ENCODE results near the gene IFT43.
"Not testable (repeated sequence)": the region's sequence is repeated elsewhere in the genome, so short reads cannot be mapped to it uniquely, and the experiment has no call there.

Gene IFT43

DNA sequence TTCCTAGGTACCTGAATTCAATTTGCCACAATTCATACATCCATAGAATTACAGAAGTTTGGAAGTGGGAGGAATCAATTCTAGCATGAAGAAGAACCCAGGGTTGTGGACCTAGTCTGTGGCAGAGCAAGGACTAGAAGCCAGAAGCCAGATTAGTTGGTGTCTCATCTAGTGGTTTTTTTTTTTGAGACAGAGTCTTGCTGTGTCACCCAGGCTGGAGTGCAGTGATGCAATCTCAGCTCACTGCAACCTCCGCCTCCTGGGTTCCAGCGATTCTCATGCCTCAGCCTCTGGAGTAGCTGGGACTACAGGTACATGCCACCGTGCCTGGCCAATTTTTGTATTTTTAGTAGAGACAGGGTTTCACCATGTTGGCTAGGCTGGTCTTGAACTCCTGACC, 24.1 kb downstream of the IFT43 start:
- not testable (repeated sequence) for H3K4me3 ChIP-seq (ENCODE audit: low read depth, low read length)

- no peak overlapping the region for H3K4me3 ChIP-seq (ENCODE audit: low read depth, low read length)
These were observed 26.4 kb downstream of the IFT43 start for GRCh38 chr14:76011930-76012329.

DNA sequence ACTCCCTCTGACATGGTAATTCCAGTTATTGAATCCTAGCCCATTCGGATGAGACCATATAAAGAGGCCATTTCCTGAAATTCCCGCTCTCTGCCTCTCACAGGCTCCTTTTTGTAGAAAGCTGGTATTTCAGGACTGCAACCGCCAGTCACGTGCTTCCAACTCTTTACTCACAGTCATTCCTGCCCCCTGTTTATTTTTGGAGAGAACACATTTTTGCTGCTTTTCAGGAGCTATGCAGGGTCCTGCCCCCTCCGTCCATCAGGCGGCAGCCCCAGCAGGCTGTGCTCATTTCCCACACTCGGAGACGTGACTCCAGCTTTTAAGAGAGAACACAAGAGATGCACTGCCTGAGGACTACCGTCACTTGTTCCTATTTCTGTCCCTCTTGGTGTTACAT, 26.8 kb downstream of the IFT43 start:
- H3K4me3 ChIP-seq (ENCODE audit: low read depth, low read length): no peak overlapping the region

- H3K4me3 ChIP-seq (ENCODE audit: low read depth, low read length): no peak overlapping the region
These were observed 29.6 kb downstream of the IFT43 start for GRCh38 chr14:76015191-76015590.

DNA sequence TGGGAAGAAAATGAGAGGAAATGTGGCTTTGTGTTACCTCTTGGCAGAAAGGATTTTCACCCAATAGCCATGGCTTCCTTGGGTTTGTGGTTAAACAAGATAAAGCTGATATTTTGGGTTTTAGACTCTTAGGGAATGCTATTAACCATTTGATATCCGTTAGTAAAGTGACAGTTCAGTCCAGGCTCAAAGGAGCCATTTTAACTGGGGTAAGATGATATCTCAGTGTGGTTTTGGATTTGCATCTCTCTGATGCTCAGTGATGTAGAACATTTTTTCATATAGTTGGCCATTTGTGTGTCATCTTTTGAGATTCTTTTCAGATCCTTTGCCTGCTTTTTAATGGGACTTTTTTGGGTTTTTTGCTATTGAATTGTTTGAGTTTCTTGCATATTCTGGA, 30.1 kb downstream of the IFT43 start:
- H3K4me3 ChIP-seq (ENCODE audit: low read depth, low read length): no peak overlapping the region

- H3K4me3 ChIP-seq (ENCODE audit: low read depth, low read length): no peak overlapping the region
These were observed 34.1 kb downstream of the IFT43 start for GRCh38 chr14:76019676-76020075.

GRCh38 chr14:76022991-76023390, 37.4 kb downstream of the IFT43 start:
- H3K4me3 ChIP-seq (ENCODE audit: low read depth, low read length): no peak overlapping the region

- H3K4me3 ChIP-seq (ENCODE audit: low read depth, low read length): no peak overlapping the region
These were observed 38.2 kb downstream of the IFT43 start for GRCh38 chr14:76023757-76024156.

DNA sequence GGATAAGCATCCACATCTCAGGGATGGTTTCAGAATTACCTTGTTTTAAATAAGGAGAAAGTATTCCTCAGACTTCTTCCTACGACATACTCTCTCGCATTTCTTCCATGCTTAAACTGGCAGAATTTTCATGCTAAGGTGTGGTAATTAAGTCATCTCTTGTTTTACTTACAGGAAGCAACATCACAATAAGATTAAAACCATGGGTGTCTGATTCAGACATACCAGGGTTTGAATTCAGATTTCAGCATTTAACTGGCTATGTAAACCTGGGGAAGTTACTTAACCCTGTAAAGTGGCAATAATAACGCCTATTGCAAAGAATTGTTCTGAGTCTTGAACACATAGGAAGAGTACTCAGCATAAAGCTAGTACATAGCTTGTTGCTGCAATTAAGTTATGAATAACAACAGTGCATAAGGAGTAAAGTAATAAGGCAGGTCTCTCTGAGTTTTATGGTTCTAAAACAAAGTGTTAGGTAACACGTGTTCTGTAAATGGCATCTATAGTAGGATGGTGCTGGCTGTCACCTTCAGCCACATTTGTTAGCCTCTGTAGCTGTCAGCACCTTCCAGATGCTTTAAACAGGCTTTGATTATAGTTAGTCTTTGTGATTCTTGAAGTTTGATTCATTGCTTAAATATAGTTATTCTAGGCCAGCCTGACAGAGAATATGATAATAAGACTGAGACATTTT, 38.8 kb downstream of the IFT43 start:
- H3K4me3 ChIP-seq (ENCODE audit: low read depth, low read length): no peak overlapping the region

GRCh38 chr14:76034566-76034965, 49.0 kb downstream of the IFT43 start:
- H3K4me3 ChIP-seq (ENCODE audit: low read depth, low read length): no peak overlapping the region

DNA sequence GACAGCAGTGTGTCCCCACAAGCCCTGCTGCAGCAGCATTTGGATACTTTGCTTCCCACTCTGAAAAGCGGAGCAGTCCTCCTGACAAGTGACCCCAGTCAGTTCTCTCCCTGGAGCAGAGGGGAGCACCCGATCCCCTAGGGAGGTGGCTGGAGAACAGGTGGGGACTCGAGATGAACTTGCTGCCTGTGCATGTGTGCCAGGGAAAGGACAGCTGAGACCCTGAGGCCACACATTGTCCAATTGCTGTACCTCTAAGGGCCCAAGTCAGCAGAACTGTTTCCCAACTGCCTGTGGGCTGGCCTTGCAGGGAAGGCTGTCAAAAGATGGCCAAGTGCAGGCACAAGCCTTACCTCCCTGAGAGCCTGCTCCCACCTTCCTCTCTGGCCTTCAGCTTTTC, 55.1 kb downstream of the IFT43 start:
- no peak overlapping the region for H3K4me3 ChIP-seq (ENCODE audit: low read depth, low read length)

GRCh38 chr14:76045773-76046172, 60.2 kb downstream of the IFT43 start:
- H3K4me3 ChIP-seq (ENCODE audit: low read depth, low read length): no peak overlapping the region

- H3K4me3 ChIP-seq (ENCODE audit: low read depth, low read length): no peak overlapping the region
These were observed 64.7 kb downstream of the IFT43 start for GRCh38 chr14:76050250-76050649.

GRCh38 chr14:76050797-76051392, 65.3 kb downstream of the IFT43 start:
- H3K4me3 ChIP-seq (ENCODE audit: low read depth, low read length): no peak overlapping the region

DNA sequence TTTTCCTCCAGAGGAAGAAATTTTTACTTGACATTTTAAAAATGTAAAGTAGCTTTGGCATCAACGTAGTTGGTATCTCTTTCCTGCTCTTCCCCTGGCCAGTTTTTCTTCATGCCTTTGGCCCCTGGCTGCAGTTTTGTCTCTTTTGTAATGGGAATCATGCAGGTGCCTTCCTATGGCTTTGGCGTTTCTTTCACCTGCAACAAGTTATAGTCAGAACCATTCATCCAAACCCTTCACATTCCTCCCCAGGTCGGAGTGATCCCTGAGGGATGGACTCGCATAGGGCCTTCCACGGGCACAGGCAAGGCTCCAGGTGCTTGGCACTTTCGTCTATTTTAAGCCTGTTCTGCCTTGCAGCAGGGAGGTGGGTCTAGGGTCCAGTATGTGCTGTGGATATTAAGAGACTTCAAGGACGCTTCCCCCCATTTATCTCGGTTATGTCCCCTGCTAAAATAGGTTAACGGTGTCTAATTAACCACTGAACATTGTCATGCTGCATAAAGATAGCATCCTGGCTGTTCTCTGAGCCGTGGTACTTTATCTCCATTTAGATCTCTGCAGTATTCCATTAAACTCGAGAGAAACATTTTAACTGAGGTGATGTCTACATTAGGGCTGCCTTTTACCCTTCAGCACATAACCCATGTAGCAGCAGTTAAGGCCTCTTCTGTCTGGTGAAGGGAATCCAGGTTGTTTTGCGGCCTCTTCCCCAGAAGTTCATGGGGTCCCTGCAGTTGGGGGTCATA, 66.3 kb downstream of the IFT43 start:
- H3K4me3 ChIP-seq (ENCODE audit: low read depth, low read length): no peak overlapping the region

GRCh38 chr14:76053572-76054355, 68.2 kb downstream of the IFT43 start:
- H3K4me3 ChIP-seq (ENCODE audit: low read depth, low read length): no peak overlapping the region

DNA sequence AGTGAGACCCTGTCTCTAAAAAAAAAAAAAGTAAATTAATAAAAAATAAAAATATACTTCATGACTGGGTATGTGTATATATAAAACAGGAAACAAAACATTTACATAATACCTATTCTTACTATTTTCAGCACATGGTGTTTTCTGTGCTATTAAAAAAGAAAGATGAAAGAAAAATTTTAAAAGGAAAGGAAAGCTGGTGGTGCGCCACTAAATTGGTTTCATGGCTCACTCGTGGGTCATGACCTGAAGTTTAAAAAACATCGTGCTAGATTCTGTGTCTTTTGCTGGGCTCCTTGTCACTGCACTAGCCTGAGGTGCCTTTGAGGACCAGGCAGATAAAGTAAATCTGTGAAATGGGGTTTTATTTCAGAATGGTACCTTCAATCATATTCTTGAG, 69.8 kb downstream of the IFT43 start:
- no peak overlapping the region for H3K4me3 ChIP-seq (ENCODE audit: low read depth, low read length)

- no peak overlapping the region for H3K4me3 ChIP-seq (ENCODE audit: low read depth, low read length)
These were observed 70.6 kb downstream of the IFT43 start for GRCh38 chr14:76056128-76056527.

DNA sequence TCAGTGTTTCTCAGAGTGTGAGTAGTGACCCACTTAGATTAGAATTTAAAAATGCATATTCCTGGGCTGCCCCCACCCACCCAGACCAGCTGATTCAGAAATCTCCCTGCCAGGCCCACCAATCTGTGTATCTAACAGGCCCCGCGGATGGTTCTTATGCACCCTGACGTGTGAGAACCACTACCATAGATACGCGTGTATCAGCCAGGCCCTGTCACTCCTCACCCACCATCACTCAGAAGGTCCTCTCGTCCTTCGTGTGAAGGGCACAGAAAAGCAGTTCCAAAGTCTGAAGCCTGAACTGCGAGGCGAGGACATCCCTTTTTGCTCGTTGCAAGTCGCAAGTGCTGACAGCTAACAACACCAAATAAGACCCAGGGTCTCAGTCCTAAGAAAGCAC, 72.4 kb downstream of the IFT43 start:
- H3K4me3 ChIP-seq (ENCODE audit: low read depth, low read length): no peak overlapping the region

DNA sequence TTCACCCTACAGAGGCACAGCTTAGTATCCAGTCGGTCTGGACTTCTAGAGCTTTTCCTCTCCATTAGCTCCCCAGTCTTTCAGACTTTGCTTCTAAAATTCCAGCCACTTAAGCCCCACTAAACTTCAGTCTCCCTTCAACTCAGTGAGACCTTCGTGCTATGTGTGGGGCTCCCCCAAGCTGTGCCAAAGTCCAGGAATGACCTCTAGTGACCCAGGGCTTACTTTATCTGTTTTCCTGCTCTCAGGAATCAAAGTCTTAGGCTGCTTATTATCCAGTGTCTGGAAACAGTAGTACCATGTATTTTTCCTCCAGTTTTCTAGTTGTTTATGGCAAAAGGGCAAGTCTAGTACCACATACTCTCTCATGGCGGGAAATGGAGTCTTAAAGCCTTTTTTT, 77.8 kb downstream of the IFT43 start:
- no peak overlapping the region for H3K4me3 ChIP-seq (ENCODE audit: low read depth, low read length)

DNA sequence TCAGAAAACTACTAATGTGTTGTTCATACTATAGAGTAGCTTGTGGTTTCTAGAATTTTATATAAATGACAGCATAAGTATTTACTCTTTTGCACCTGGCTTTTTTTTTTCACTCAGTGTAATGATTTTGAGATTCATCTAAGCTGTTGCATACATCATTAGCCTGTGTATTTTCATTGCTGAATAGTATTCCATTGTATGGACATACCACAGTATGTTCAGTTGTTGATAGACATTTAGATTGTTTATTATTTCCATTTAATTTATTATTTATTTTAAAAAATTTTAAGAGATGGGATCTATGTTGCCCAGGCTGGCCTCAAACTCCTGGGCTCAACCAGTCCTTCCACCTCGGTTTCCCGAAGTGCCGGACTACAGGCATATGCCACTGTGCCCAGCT, 80.0 kb downstream of the IFT43 start:
- no peak overlapping the region for H3K4me3 ChIP-seq (ENCODE audit: low read depth, low read length)

Data from iPS-11a (cell line).